Esophagus muscularis mucosa (tissue), 4 donors: ENCODE results near the gene ZNF763. TPM values are rescaled to one million over a fixed set of nuclear protein-coding genes. Genes with fewer than 3 reads are reported as not detected.
A peak's percentile ranks its signal among the peaks of the same experiment; 100 is the strongest.
"Not testable (repeated sequence)": the region's sequence is repeated elsewhere in the genome, so short reads cannot be mapped to it uniquely, and the experiment has no call there.

Experiments used
- DNase-seq: peaks from one replicate; pipeline ENCODE4 v3.0.0-alpha.2; 2017; ENCODE audit errors: extremely low spot score
- H3K27ac ChIP-seq, 4 donors: fragments of 200-600 bp; sonication (generic); replicated peaks in 1 of 4; 1 replicate in 3 of 4; 2 replicates in 1 of 4; pipeline ENCODE4 v1.5.1; 2016 to 2019; ENCODE audit warnings: mild to moderate bottlenecking in 1 of 4
- H3K27me3 ChIP-seq, 4 donors: fragments of 200-600 bp; sonication (generic); one replicate each; pipeline versions ENCODE4 v1.5.1 to v1.6.0; 2016 to 2019
- H3K36me3 ChIP-seq, 4 donors: fragments of 200-600 bp; sonication (generic); one replicate each; pipeline ENCODE4 v1.5.1; 2016 to 2019
- H3K4me1 ChIP-seq, 4 donors: fragments of 200-600 bp; sonication (generic); one replicate each; pipeline ENCODE4 v1.5.1; 2016 to 2019
- H3K4me3 ChIP-seq, 4 donors: fragments of 200-600 bp; sonication (generic); 1 replicate in 2 of 4; 2 replicates in 2 of 4; pipeline ENCODE4 v1.5.1; 2016 to 2019; ENCODE audit warnings: mild to moderate bottlenecking in 4 of 4, moderate library complexity in 1 of 4
- H3K9me3 ChIP-seq, 4 donors: fragments of 200-600 bp; sonication (generic); 1 replicate in 3 of 4; 2 replicates in 1 of 4; pipeline ENCODE4 v1.5.1; 2016 to 2019
- CTCF ChIP-seq, 3 experiments: fragments of 200-600 bp in 2 of 3; fragments of 450-650 bp in 1 of 3; sonication (generic) in 2 of 3; IDR thresholded peaks; one replicate each; pipeline ENCODE4 v1.5.1; 2017 to 2019; ENCODE audit warnings: antibody characterized with exemption in 3 of 3, mild to moderate bottlenecking in 2 of 3, moderate library complexity in 1 of 3
- EP300 ChIP-seq: sonication (generic); formaldehyde crosslinking; IDR thresholded peaks from one replicate; pipeline ENCODE4 v1.6.1; 2017; ENCODE audit warnings: antibody characterized with exemption
- POLR2A ChIP-seq: fragments of 450-650 bp; IDR thresholded peaks from one replicate; pipeline ENCODE4 v1.6.1; 2017; ENCODE audit warnings: antibody characterized with exemption, moderate library complexity, mild to moderate bottlenecking, low read depth
- POLR2AphosphoS5 ChIP-seq, 2 donors: sonication (generic); formaldehyde crosslinking; IDR thresholded peaks; one replicate each; pipeline ENCODE4 v1.6.1; 2017; ENCODE audit warnings: antibody characterized with exemption in 2 of 2
- WGBS: methylation state at CpG from one replicate; pipeline ENCODE4 v1.1.5; 2018; 5-methylcytosine and 5-hydroxymethylcytosine counted together
- intact Hi-C: fragments of 100-400 bp; cut with DNase I; formaldehyde crosslinking; loops from one replicate; pipeline ENCODE4 v1.15.1; 2023
- total RNA-seq, 4 donors: library from RNA; depleted of rRNA; stranded (reverse); fragments of >200 nt; gene quantifications; one replicate each; pipeline versions ENCODE4 v1.1.0 to v1.2.1, GENCODE V29; 2016

The ZNF763 gene
- total RNA-seq, 4 donors from 2014 or later: 3.3 to 7.5 (median 4.8) TPM

GRCh38 chr19:11987405-11988281 is 22.8 kb downstream of the ZNF763 start:
- TF ChIP-seq POLR2A: peak; percentile 35
- no peak for TF ChIP-seq EP300
- TF ChIP-seq POLR2AphosphoS5 (IDR thresholded peaks at IDR 0.05): peak; percentile 91 to 96
- peak in 1 of 3 experiments; percentile 19 for TF ChIP-seq CTCF (IDR thresholded peaks at IDR 0.05)
- peak; percentile 99 for DNase-seq
- H3K27ac ChIP-seq: peak overlapping the region; percentile 95 to 96 (median 95)
- under 1% methylated on average over 28 of the region's 54 CpGs for WGBS
- H3K4me1 ChIP-seq: peaks cover 0 to 36% (median 21%) of the 10 kb centered on the region in 4 donors
- H3K27me3 ChIP-seq: no peaks in the 10 kb centered on the region
- no peaks in the 10 kb centered on the region for H3K9me3 ChIP-seq
- intact Hi-C loops: loop anchor here (1.0 to 5.0 kb wide), 2 partner anchors 63 to 190 kb away; partner anchors contain the start of gene ZNF491
- H3K4me3 ChIP-seq: peak overlapping the region; percentile 81 to 95 (median 92)
- peaks cover 0 to 7% (median 0%) of the 10 kb centered on the region in 4 donors for H3K36me3 ChIP-seq

- H3K27ac ChIP-seq: peak overlapping the region; percentile 95 to 96 (median 95)
- no peak for DNase-seq
- peaks cover 0 to 50% (median 35%) of the 10 kb centered on the region in 4 donors for H3K4me1 ChIP-seq
- intact Hi-C loops: loop anchor here (1.0 to 5.0 kb wide), 2 partner anchors 25 to 192 kb away; partner anchors contain the start of gene ZNF491
- no peak for TF ChIP-seq POLR2AphosphoS5 (IDR thresholded peaks at IDR 0.05)
- no peak for TF ChIP-seq CTCF (IDR thresholded peaks at IDR 0.05)
- TF ChIP-seq POLR2A: no peak
- TF ChIP-seq EP300: no peak
- peaks cover 0 to 7% (median 0%) of the 10 kb centered on the region in 4 donors for H3K36me3 ChIP-seq
- no peaks in the 10 kb centered on the region for H3K27me3 ChIP-seq
- peak overlapping the region; percentile 81 to 95 (median 92) for H3K4me3 ChIP-seq
- 66% methylated on average over 9 of the region's 9 CpGs for WGBS
- no peaks in the 10 kb centered on the region for H3K9me3 ChIP-seq
These were observed 24.2 kb downstream of the ZNF763 start for GRCh38 chr19:11989112-11989456.

GRCh38 chr19:11991921-11992320 is 27.1 kb downstream of the ZNF763 start:
- Histone ChIP-seq H3K4me1 (peaks cover 0 to 55% (median 41%) of the 10 kb centered on the region in 4 donors), H3K27ac (peak overlapping the region; percentile 21 to 54 (median 38))
- H3K9me3 ChIP-seq, H3K27me3 ChIP-seq, DNase-seq, H3K4me3 ChIP-seq, H3K36me3 ChIP-seq: not testable (repeated sequence)
- 72% methylated on average over 4 of the region's 4 CpGs for WGBS
- intact Hi-C loops: loop anchor here (2.0 kb wide), 1 partner anchor 111 kb away; no protein-coding TSS in a partner anchor

- H3K9me3 ChIP-seq: no peaks in the 10 kb centered on the region
- DNase-seq: no peak
- WGBS: 85% methylated on average over 1 of the region's 1 CpG
- no peak overlapping the region for H3K4me3 ChIP-seq
- TF ChIP-seq POLR2A (no peak), CTCF (IDR thresholded peaks at IDR 0.05) (no peak)
- intact Hi-C loops: no loop called here
- no peak overlapping the region for H3K27ac ChIP-seq
- H3K27me3 ChIP-seq: no peaks in the 10 kb centered on the region
- H3K36me3 ChIP-seq: no peaks in the 10 kb centered on the region
- peaks cover 0 to 34% (median 31%) of the 10 kb centered on the region in 4 donors for H3K4me1 ChIP-seq
These were observed 30.3 kb downstream of the ZNF763 start for GRCh38 chr19:11995174-11995573.

- H3K27ac ChIP-seq: no peak overlapping the region
- intact Hi-C loops: no loop called here
- H3K4me3 ChIP-seq: no peak overlapping the region
- 79% methylated on average over 9 of the region's 9 CpGs for WGBS
- peaks cover 0 to under 1% (median 0%) of the 10 kb centered on the region in 4 donors for H3K4me1 ChIP-seq
- no peaks in the 10 kb centered on the region for H3K27me3 ChIP-seq
- H3K9me3 ChIP-seq: no peaks in the 10 kb centered on the region
- TF ChIP-seq POLR2A (no peak), POLR2AphosphoS5 (IDR thresholded peaks at IDR 0.05) (no peak), EP300 (no peak), CTCF (IDR thresholded peaks at IDR 0.05) (no peak)
- H3K36me3 ChIP-seq: peaks cover 7 to 21% (median 14%) of the 10 kb centered on the region in 4 donors
- DNase-seq: no peak
These were observed 35.5 kb downstream of the ZNF763 start for GRCh38 chr19:12000152-12000981.
